Liver (tissue), 3 donors: ENCODE results near the gene ELP5.

Experiments
- EGR1 ChIP-seq, 2 donors: IDR thresholded peaks; 2 replicates each; pipeline ENCODE4 v1.6.1; 2016 to 2018; ENCODE audit warnings: antibody characterized with exemption in 2 of 2, low read depth in 2 of 2
- FOXA1 ChIP-seq: IDR thresholded peaks from 2 replicates; pipeline ENCODE4 v1.6.1; 2016; ENCODE audit warnings: antibody characterized with exemption
- HNF4A ChIP-seq, 2 donors: conservative IDR thresholded peaks; 2 replicates each; pipeline ENCODE4 v1.6.1; 2016; ENCODE audit warnings: antibody characterized with exemption in 2 of 2, mild to moderate bottlenecking in 2 of 2
- HNF4G ChIP-seq: IDR thresholded peaks from 2 replicates; pipeline ENCODE4 v1.6.1; 2016; ENCODE audit warnings: antibody characterized with exemption
- JUND ChIP-seq, 2 donors: IDR thresholded peaks; 2 replicates each; pipeline ENCODE4 v1.6.1; 2016; ENCODE audit warnings: antibody characterized with exemption in 2 of 2
- RAD21 ChIP-seq, 2 donors: IDR thresholded peaks; 2 replicates each; pipeline ENCODE4 v1.6.1; 2016; ENCODE audit warnings: antibody characterized with exemption in 2 of 2, mild to moderate bottlenecking in 2 of 2
- SP1 ChIP-seq: IDR thresholded peaks from 2 replicates; pipeline ENCODE4 v1.6.1; 2018; ENCODE audit warnings: antibody characterized with exemption, mild to moderate bottlenecking
- TAF1 ChIP-seq: conservative IDR thresholded peaks from 2 replicates; pipeline ENCODE4 v1.6.1; 2016; ENCODE audit warnings: antibody characterized with exemption, mild to moderate bottlenecking
- YY1 ChIP-seq: IDR thresholded peaks from 2 replicates; pipeline ENCODE4 v1.6.1; 2016; ENCODE audit warnings: antibody characterized with exemption, mild to moderate bottlenecking
- TF ChIP-seq, protein P1 (sequence below): fragments of 150-350 bp; IDR thresholded peaks from 2 replicates; pipeline ENCODE4 v1.5.1; 2017; ENCODE audit warnings: improper control_type of control experiment, low read depth, low read length; ENCODE audit not compliant: missing input control
- TF ChIP-seq, protein P2 (sequence below): IDR thresholded peaks from 2 replicates; pipeline ENCODE4 v1.6.1; 2016; ENCODE audit warnings: antibody characterized with exemption, mild to moderate bottlenecking
- TF ChIP-seq, protein P3 (sequence below): IDR thresholded peaks from 2 replicates; pipeline ENCODE4 v1.6.1; 2016; ENCODE audit warnings: antibody characterized with exemption
- TF ChIP-seq, protein P4 (sequence below): IDR thresholded peaks from 2 replicates; pipeline ENCODE4 v1.6.1; 2016; ENCODE audit warnings: antibody characterized with exemption
- TF ChIP-seq, protein P5 (sequence below): IDR thresholded peaks from 2 replicates; pipeline ENCODE4 v1.6.1; 2016; ENCODE audit warnings: antibody characterized with exemption
- donor health status: healthy.
- donor health status: healthy.

DNA sequence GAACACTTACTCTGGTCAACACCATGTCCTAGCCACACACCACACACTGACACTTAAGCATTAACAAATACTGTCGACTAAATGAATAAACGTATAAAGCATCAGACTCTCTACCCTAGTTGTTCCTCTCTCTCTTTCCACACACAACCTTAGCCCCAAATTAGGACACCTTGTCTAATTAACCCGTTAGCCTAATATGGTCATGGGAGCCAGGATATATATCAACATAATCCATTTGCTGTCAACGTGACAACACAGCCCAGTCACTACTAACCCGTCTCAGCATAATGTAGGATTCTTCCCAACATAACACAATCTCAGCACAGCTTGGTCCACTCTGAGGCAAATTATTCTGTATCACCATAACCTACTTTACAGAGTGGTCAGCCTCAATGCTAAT, 19.9 kb upstream of the ELP5 start:
- TF ChIP-seq, protein P1, sequence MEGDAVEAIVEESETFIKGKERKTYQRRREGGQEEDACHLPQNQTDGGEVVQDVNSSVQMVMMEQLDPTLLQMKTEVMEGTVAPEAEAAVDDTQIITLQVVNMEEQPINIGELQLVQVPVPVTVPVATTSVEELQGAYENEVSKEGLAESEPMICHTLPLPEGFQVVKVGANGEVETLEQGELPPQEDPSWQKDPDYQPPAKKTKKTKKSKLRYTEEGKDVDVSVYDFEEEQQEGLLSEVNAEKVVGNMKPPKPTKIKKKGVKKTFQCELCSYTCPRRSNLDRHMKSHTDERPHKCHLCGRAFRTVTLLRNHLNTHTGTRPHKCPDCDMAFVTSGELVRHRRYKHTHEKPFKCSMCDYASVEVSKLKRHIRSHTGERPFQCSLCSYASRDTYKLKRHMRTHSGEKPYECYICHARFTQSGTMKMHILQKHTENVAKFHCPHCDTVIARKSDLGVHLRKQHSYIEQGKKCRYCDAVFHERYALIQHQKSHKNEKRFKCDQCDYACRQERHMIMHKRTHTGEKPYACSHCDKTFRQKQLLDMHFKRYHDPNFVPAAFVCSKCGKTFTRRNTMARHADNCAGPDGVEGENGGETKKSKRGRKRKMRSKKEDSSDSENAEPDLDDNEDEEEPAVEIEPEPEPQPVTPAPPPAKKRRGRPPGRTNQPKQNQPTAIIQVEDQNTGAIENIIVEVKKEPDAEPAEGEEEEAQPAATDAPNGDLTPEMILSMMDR = no peak
- TF ChIP-seq, protein P2, sequence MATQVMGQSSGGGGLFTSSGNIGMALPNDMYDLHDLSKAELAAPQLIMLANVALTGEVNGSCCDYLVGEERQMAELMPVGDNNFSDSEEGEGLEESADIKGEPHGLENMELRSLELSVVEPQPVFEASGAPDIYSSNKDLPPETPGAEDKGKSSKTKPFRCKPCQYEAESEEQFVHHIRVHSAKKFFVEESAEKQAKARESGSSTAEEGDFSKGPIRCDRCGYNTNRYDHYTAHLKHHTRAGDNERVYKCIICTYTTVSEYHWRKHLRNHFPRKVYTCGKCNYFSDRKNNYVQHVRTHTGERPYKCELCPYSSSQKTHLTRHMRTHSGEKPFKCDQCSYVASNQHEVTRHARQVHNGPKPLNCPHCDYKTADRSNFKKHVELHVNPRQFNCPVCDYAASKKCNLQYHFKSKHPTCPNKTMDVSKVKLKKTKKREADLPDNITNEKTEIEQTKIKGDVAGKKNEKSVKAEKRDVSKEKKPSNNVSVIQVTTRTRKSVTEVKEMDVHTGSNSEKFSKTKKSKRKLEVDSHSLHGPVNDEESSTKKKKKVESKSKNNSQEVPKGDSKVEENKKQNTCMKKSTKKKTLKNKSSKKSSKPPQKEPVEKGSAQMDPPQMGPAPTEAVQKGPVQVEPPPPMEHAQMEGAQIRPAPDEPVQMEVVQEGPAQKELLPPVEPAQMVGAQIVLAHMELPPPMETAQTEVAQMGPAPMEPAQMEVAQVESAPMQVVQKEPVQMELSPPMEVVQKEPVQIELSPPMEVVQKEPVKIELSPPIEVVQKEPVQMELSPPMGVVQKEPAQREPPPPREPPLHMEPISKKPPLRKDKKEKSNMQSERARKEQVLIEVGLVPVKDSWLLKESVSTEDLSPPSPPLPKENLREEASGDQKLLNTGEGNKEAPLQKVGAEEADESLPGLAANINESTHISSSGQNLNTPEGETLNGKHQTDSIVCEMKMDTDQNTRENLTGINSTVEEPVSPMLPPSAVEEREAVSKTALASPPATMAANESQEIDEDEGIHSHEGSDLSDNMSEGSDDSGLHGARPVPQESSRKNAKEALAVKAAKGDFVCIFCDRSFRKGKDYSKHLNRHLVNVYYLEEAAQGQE = no peak
- TF ChIP-seq, protein P3, sequence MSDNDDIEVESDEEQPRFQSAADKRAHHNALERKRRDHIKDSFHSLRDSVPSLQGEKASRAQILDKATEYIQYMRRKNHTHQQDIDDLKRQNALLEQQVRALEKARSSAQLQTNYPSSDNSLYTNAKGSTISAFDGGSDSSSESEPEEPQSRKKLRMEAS = no peak
- TF ChIP-seq TAF1 = no peak
- no peak for TF ChIP-seq JUND (IDR thresholded peaks at IDR 0.05)
- no peak for TF ChIP-seq RAD21 (IDR thresholded peaks at IDR 0.05)
- TF ChIP-seq YY1 = no peak
- TF ChIP-seq, protein P4, sequence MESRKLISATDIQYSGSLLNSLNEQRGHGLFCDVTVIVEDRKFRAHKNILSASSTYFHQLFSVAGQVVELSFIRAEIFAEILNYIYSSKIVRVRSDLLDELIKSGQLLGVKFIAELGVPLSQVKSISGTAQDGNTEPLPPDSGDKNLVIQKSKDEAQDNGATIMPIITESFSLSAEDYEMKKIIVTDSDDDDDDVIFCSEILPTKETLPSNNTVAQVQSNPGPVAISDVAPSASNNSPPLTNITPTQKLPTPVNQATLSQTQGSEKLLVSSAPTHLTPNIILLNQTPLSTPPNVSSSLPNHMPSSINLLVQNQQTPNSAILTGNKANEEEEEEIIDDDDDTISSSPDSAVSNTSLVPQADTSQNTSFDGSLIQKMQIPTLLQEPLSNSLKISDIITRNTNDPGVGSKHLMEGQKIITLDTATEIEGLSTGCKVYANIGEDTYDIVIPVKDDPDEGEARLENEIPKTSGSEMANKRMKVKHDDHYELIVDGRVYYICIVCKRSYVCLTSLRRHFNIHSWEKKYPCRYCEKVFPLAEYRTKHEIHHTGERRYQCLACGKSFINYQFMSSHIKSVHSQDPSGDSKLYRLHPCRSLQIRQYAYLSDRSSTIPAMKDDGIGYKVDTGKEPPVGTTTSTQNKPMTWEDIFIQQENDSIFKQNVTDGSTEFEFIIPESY = no peak
- no peak for TF ChIP-seq SP1
- TF ChIP-seq, protein P5, sequence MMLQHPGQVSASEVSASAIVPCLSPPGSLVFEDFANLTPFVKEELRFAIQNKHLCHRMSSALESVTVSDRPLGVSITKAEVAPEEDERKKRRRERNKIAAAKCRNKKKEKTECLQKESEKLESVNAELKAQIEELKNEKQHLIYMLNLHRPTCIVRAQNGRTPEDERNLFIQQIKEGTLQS = no peak
- no peak for TF ChIP-seq EGR1 (IDR thresholded peaks at IDR 0.05; ENCODE audit: low read depth in 2 of 2)
- no peak for TF ChIP-seq HNF4A (conservative IDR thresholded peaks at IDR 0.05)
- no peak for TF ChIP-seq HNF4G
- no peak for TF ChIP-seq FOXA1
